ENCODE results near the gene PBXIP1. TPM values are rescaled to one million over a fixed set of nuclear protein-coding genes. Genes with fewer than 3 reads are reported as not detected.

PBXIP1 gene
- total and polyA plus RNA-seq, 2 of the 13 experiments (the other 11 are each of a cell fraction or from before 2014, with no cell fraction given), result 16.3 to 31.9 TPM

GRCh38 chr1:154968731-154969130 is 12.8 kb upstream of the PBXIP1 start:
- H3K27ac ChIP-seq (ENCODE audit: extremely low read length, insufficient read depth, low read length), result peak overlapping the region; percentile 38

DNA sequence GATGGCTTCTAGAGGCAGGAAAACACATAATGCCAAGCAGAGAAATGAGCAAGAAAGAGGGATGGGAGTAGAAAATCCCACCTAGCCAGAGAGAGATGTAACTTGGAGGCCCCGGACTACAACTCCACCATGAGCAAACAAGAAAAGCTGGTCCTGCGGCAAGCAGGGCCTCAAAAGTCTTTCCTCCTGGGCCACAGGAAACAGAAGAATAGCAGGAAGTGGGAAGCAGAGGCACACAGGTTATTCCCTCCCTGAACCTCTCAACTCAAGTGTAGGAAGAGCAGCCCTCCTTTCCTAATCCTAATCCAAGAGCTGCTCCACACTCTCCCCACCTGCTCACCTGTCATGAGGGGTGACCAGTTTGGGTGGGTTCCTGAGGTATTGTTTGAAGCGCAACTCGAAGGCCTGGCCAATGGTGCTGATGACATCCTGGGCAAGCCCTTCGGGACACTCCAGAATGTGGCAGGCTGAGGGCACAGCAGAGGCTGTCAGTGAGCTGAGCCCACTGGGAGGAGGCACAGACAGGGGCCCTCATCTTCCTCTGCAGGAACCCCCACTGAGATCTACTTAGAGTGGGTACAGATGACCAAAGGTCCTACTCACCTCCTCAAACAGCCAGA is 11.5 kb upstream of the PBXIP1 start:
- H3K27me3 ChIP-seq (ENCODE audit: control insufficient read depth in 1 of 2, insufficient read depth in 2 of 2, low read length in 2 of 2), result no peaks in the 10 kb centered on the region
- in situ Hi-C loops (cut with HindIII; ENCODE audit: extremely low pct_ligation_motif_present, low pct_unique_long_range_greater_than_20kb) (no loop called here), intact Hi-C loops (cut with micrococcal nuclease; ENCODE audit: unreplicated experiment) (no loop called here)
- CTCF ChIA-PET (ENCODE audit: low intra/inter-chr PET ratio, low total read pairs), result no interaction called here
- H2AFZ ChIP-seq (ENCODE audit: low read length), result no peak overlapping the region
- POLR2A ChIA-PET, result no interaction called here
- H3K9ac ChIP-seq (ENCODE audit: insufficient read depth, low read depth, low read length), result no peak overlapping the region
- peaks cover 23 to 59% of the 10 kb centered on the region in 2 experiments for H3K36me3 ChIP-seq (replicated peaks in 1 of 2; ENCODE audit: control insufficient read depth in 1 of 2, insufficient read depth in 2 of 2, low read length in 2 of 2)
- H3K4me3 ChIP-seq (replicated peaks in 1 of 3; ENCODE audit: insufficient read depth in 1 of 3, low read depth in 2 of 3, low read length in 3 of 3), result no peak overlapping the region
- H3K27ac ChIP-seq (ENCODE audit: extremely low read length, insufficient read depth, low read length), result no peak overlapping the region
- H3K79me2 ChIP-seq (ENCODE audit: insufficient read depth, low read length), result peaks cover 46% of the 10 kb centered on the region
- H3K4me1 ChIP-seq (ENCODE audit: insufficient read depth, low read length), result peaks cover 81% of the 10 kb centered on the region
- H3K9me3 ChIP-seq (ENCODE audit: low read length), result no peaks in the 10 kb centered on the region
- no peak for DNase-seq (ENCODE audit: low spot score)
- 87% methylated on average over 5 of the region's 5 CpGs for WGBS (ENCODE audit: low lambda C conversion rate)
- H4K20me1 ChIP-seq (ENCODE audit: insufficient read depth, low read length), result no peaks in the 10 kb centered on the region
- TF ChIP-seq HMGXB4 (CRISPR knock-in tag; IDR thresholded peaks at IDR 0.05; ENCODE audit: borderline replicate concordance in 1 of 2, low read depth in 1 of 2) (no peak), JUND (CRISPR knock-in tag; IDR thresholded peaks at IDR 0.05) (no peak), ZNF772 (CRISPR knock-in tag; IDR thresholded peaks at IDR 0.05) (no peak), RAD51 (IDR thresholded peaks at IDR 0.05; ENCODE audit: borderline replicate concordance) (no peak), MNT (IDR thresholded peaks at IDR 0.05) (no peak), KDM1A (CRISPR knock-in tag; IDR thresholded peaks at IDR 0.05) (no peak), CHD2 (IDR thresholded peaks at IDR 0.05; ENCODE audit: low read depth, low read length) (no peak), ELF3 (CRISPR knock-in tag; IDR thresholded peaks at IDR 0.05) (no peak)
- TF ChIP-seq, protein P1, sequence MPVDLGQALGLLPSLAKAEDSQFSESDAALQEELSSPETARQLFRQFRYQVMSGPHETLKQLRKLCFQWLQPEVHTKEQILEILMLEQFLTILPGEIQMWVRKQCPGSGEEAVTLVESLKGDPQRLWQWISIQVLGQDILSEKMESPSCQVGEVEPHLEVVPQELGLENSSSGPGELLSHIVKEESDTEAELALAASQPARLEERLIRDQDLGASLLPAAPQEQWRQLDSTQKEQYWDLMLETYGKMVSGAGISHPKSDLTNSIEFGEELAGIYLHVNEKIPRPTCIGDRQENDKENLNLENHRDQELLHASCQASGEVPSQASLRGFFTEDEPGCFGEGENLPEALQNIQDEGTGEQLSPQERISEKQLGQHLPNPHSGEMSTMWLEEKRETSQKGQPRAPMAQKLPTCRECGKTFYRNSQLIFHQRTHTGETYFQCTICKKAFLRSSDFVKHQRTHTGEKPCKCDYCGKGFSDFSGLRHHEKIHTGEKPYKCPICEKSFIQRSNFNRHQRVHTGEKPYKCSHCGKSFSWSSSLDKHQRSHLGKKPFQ (CRISPR knock-in tag; IDR thresholded peaks at IDR 0.05; ENCODE audit: insufficient replicate concordance), result no peak
- TF ChIP-seq, protein P2, sequence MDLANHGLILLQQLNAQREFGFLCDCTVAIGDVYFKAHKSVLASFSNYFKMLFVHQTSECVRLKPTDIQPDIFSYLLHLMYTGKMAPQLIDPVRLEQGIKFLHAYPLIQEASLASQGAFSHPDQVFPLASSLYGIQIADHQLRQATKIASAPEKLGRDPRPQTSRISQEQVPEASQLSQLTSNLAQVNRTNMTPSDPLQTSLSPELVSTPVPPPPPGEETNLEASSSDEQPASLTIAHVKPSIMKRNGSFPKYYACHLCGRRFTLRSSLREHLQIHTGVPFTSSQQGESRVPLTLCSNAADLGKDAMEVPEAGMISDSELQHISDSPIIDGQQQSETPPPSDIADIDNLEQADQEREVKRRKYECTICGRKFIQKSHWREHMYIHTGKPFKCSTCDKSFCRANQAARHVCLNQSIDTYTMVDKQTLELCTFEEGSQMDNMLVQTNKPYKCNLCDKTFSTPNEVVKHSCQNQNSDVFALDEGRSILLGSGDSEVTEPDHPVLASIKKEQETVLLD (CRISPR knock-in tag; IDR thresholded peaks at IDR 0.05; ENCODE audit: low read depth), result no peak
- H3K4me2 ChIP-seq (ENCODE audit: low read depth, low read length), result no peak overlapping the region
- no peak for ATAC-seq
- no TSS peak for BruUV-seq (replicated peaks)
- FAIRE-seq, result no peak

More at GRCh38 chr1:154968731-154969130, 12.8 kb upstream of the PBXIP1 start:
- in situ Hi-C loops (cut with HindIII; ENCODE audit: extremely low pct_ligation_motif_present, low pct_unique_long_range_greater_than_20kb) (no loop called here), intact Hi-C loops (cut with micrococcal nuclease; ENCODE audit: unreplicated experiment) (no loop called here)
- Histone ChIP-seq H3K27me3 (ENCODE audit: control insufficient read depth in 1 of 2, insufficient read depth in 2 of 2, low read length in 2 of 2) (no peaks in the 10 kb centered on the region), H4K20me1 (ENCODE audit: insufficient read depth, low read length) (no peaks in the 10 kb centered on the region), H3K4me3 (replicated peaks in 1 of 3; ENCODE audit: insufficient read depth in 1 of 3, low read depth in 2 of 3, low read length in 3 of 3) (peak overlapping the region in 1 of 3 experiments; percentile 75; a peak in 2 of 6 replicates), H3K4me2 (ENCODE audit: low read depth, low read length) (peak overlapping the region; percentile 100), H2AFZ (ENCODE audit: low read length) (no peak overlapping the region), H3K79me2 (ENCODE audit: insufficient read depth, low read length) (peaks cover 41% of the 10 kb centered on the region), H3K4me1 (ENCODE audit: insufficient read depth, low read length) (peaks cover 77% of the 10 kb centered on the region), H3K9ac (ENCODE audit: insufficient read depth, low read depth, low read length) (peak overlapping the region; percentile 63; the same call in 1 of the 2 replicates), H3K9me3 (ENCODE audit: low read length) (no peaks in the 10 kb centered on the region), H3K36me3 (replicated peaks in 1 of 2; ENCODE audit: control insufficient read depth in 1 of 2, insufficient read depth in 2 of 2, low read length in 2 of 2) (peaks cover 21 to 49% of the 10 kb centered on the region in 2 experiments)
- DNase-seq (ENCODE audit: low spot score) (no peak), ATAC-seq (no peak), FAIRE-seq (no peak)
- TF ChIP-seq ZNF746 (CRISPR knock-in tag; IDR thresholded peaks at IDR 0.05) (no peak), AGO2 (optimal IDR thresholded peaks at IDR 0.05; ENCODE audit: low read depth, low read length) (peak; percentile 19)
- BruUV-seq (replicated peaks), result no TSS peak
- 91% methylated on average over 3 of the region's 3 CpGs for WGBS (ENCODE audit: low lambda C conversion rate)
- ChIA-PET POLR2A (no interaction called here), CTCF (ENCODE audit: low intra/inter-chr PET ratio, low total read pairs) (no interaction called here)
